Activated T-cell treated with anti-CD3 and anti-CD28 coated beads, Interleukin-2, amount 50 U/mL, for 4 hours (primary cell): ENCODE measurements around the gene FAM81A. TPM values are rescaled to one million over a fixed set of nuclear protein-coding genes. Genes with fewer than 3 reads are reported as not detected.
A peak's percentile ranks its signal among the peaks of the same experiment; 100 is the strongest.

Source experiments
- ATAC-seq, 2 donors: fragments of 200-7000 bp; cut with Tn5 transposase; one replicate each; pipeline ENCODE4 v1.10.0; 2021
- DNase-seq: peaks from one replicate; pipeline ENCODE4 v3.0.0-alpha.2; 2020
- H3K27me3 Mint-ChIP-seq: one replicate; pipeline ENCODE4 v1.8.0; 2021; ENCODE audit warnings: low read depth, mixed read lengths
- H3K36me3 Mint-ChIP-seq: one replicate; pipeline ENCODE4 v1.8.0; 2022; ENCODE audit warnings: mixed read lengths; ENCODE audit not compliant: insufficient read depth
- H3K4me1 Mint-ChIP-seq: one replicate; pipeline ENCODE4 v1.8.0; 2021; ENCODE audit warnings: low read depth, mixed read lengths
- H3K4me3 Mint-ChIP-seq: one replicate; pipeline ENCODE4 v1.8.0; 2021; ENCODE audit warnings: mild to moderate bottlenecking, moderate library complexity, mixed read lengths
- H3K9me3 Mint-ChIP-seq: one replicate; pipeline ENCODE4 v1.8.0; 2021; ENCODE audit warnings: mixed read lengths
- total RNA-seq, 3 donors: library from RNA; stranded (reverse); gene quantifications; one replicate each; pipeline ENCODE4 v1.2.1, GENCODE V29; 2021

Gene FAM81A
- total RNA-seq, 3 donors from 2014 or later = 0.08 to 0.81 (median 0.40) TPM

GRCh38 chr15:59531066-59531675 lies 93.2 kb downstream of the FAM81A start:
- no peak overlapping the region for H3K4me3 Mint-ChIP-seq
- no peaks in the 10 kb centered on the region for H3K36me3 Mint-ChIP-seq
- DNase-seq = no peak
- H3K9me3 Mint-ChIP-seq = no peaks in the 10 kb centered on the region
- no peak for ATAC-seq
- H3K27me3 Mint-ChIP-seq = peaks cover 2% of the 10 kb centered on the region
- peaks cover 3% of the 10 kb centered on the region for H3K4me1 Mint-ChIP-seq

- DNase-seq (no peak), ATAC-seq (peak; percentile 43 to 55)
- Mint-ChIP-seq H3K36me3 (no peaks in the 10 kb centered on the region), H3K9me3 (no peaks in the 10 kb centered on the region), H3K4me3 (no peak overlapping the region), H3K27me3 (peaks cover 2% of the 10 kb centered on the region), H3K4me1 (peaks cover 3% of the 10 kb centered on the region)
These were observed 94.9 kb downstream of the FAM81A start for GRCh38 chr15:59532770-59533379.

GRCh38 chr15:59536553-59536952 lies 98.6 kb downstream of the FAM81A start:
- ATAC-seq = no peak
- Mint-ChIP-seq H3K4me1 (peaks cover 3% of the 10 kb centered on the region), H3K27me3 (peaks cover 2% of the 10 kb centered on the region), H3K9me3 (no peaks in the 10 kb centered on the region), H3K4me3 (no peak overlapping the region), H3K36me3 (no peaks in the 10 kb centered on the region)
- no peak for DNase-seq

- no peaks in the 10 kb centered on the region for H3K9me3 Mint-ChIP-seq
- H3K4me3 Mint-ChIP-seq = no peak overlapping the region
- peaks cover 2% of the 10 kb centered on the region for H3K27me3 Mint-ChIP-seq
- DNase-seq = no peak
- H3K4me1 Mint-ChIP-seq = peaks cover 3% of the 10 kb centered on the region
- ATAC-seq = no peak
- H3K36me3 Mint-ChIP-seq = no peaks in the 10 kb centered on the region
These were observed 99.4 kb downstream of the FAM81A start for GRCh38 chr15:59537403-59537802.

GRCh38 chr15:59538494-59538893 lies 100.5 kb downstream of the FAM81A start:
- Mint-ChIP-seq H3K4me3 (no peak overlapping the region), H3K27me3 (peaks cover 6% of the 10 kb centered on the region), H3K36me3 (no peaks in the 10 kb centered on the region), H3K9me3 (no peaks in the 10 kb centered on the region), H3K4me1 (peaks cover under 1% of the 10 kb centered on the region)
- no peak for DNase-seq
- no peak for ATAC-seq

- Mint-ChIP-seq H3K9me3 (no peaks in the 10 kb centered on the region), H3K36me3 (no peaks in the 10 kb centered on the region), H3K4me3 (no peak overlapping the region), H3K27me3 (peaks cover 9% of the 10 kb centered on the region), H3K4me1 (peaks cover 8% of the 10 kb centered on the region)
- ATAC-seq (no peak), DNase-seq (no peak)
These were observed 101.8 kb downstream of the FAM81A start for GRCh38 chr15:59539799-59540198.

- Mint-ChIP-seq H3K4me3 (no peak overlapping the region), H3K27me3 (peaks cover 9% of the 10 kb centered on the region), H3K36me3 (no peaks in the 10 kb centered on the region), H3K4me1 (peaks cover 8% of the 10 kb centered on the region), H3K9me3 (no peaks in the 10 kb centered on the region)
- ATAC-seq (no peak), DNase-seq (no peak)
These were observed 102.7 kb downstream of the FAM81A start for GRCh38 chr15:59540654-59541053.

- Mint-ChIP-seq H3K27me3 (peaks cover 9% of the 10 kb centered on the region), H3K4me1 (peaks cover 8% of the 10 kb centered on the region), H3K4me3 (no peak overlapping the region), H3K36me3 (no peaks in the 10 kb centered on the region), H3K9me3 (no peaks in the 10 kb centered on the region)
- ATAC-seq (no peak), DNase-seq (no peak)
These were observed 103.8 kb downstream of the FAM81A start for GRCh38 chr15:59541750-59542149.

- no peak overlapping the region for H3K4me3 Mint-ChIP-seq
- peak in 1 of 2 donors; percentile 14 for ATAC-seq
- H3K36me3 Mint-ChIP-seq = no peaks in the 10 kb centered on the region
- H3K4me1 Mint-ChIP-seq = peaks cover 8% of the 10 kb centered on the region
- H3K27me3 Mint-ChIP-seq = peaks cover 15% of the 10 kb centered on the region
- DNase-seq = no peak
- H3K9me3 Mint-ChIP-seq = no peaks in the 10 kb centered on the region
These were observed 105.9 kb downstream of the FAM81A start for GRCh38 chr15:59543721-59544547.

- H3K9me3 Mint-ChIP-seq = no peaks in the 10 kb centered on the region
- H3K36me3 Mint-ChIP-seq = no peaks in the 10 kb centered on the region
- H3K27me3 Mint-ChIP-seq = peaks cover 15% of the 10 kb centered on the region
- H3K4me1 Mint-ChIP-seq = peaks cover 8% of the 10 kb centered on the region
- ATAC-seq (no peak), DNase-seq (no peak)
- H3K4me3 Mint-ChIP-seq = no peak overlapping the region
These were observed 107.6 kb downstream of the FAM81A start for GRCh38 chr15:59545573-59545972.

GRCh38 chr15:59548501-59549226 lies 110.7 kb downstream of the FAM81A start:
- Mint-ChIP-seq H3K9me3 (no peaks in the 10 kb centered on the region), H3K36me3 (no peaks in the 10 kb centered on the region), H3K27me3 (peaks cover 11% of the 10 kb centered on the region), H3K4me3 (no peak overlapping the region), H3K4me1 (peaks cover 6% of the 10 kb centered on the region)
- ATAC-seq (no peak), DNase-seq (no peak)

- Mint-ChIP-seq H3K4me3 (no peak overlapping the region), H3K4me1 (no peaks in the 10 kb centered on the region), H3K9me3 (no peaks in the 10 kb centered on the region), H3K27me3 (peaks cover 9% of the 10 kb centered on the region), H3K36me3 (no peaks in the 10 kb centered on the region)
- DNase-seq (no peak), ATAC-seq (no peak)
These were observed 111.6 kb downstream of the FAM81A start for GRCh38 chr15:59549301-59550185.

- H3K4me3 Mint-ChIP-seq = no peak overlapping the region
- no peak for DNase-seq
- H3K27me3 Mint-ChIP-seq = peaks cover 12% of the 10 kb centered on the region
- no peaks in the 10 kb centered on the region for H3K9me3 Mint-ChIP-seq
- no peak for ATAC-seq
- H3K36me3 Mint-ChIP-seq = no peaks in the 10 kb centered on the region
- no peaks in the 10 kb centered on the region for H3K4me1 Mint-ChIP-seq
These were observed 112.5 kb downstream of the FAM81A start for GRCh38 chr15:59550530-59550929.
